Liver (tissue), 9 donors: Measurements from ENCODE around the gene TIGD1. TPM values are rescaled to one million over a fixed set of nuclear protein-coding genes. Genes with fewer than 3 reads are reported as not detected.

ENCODE experiments used
- DNase-seq: peaks from one replicate; pipeline ENCODE4 v3.0.0-alpha.2; 2017; ENCODE audit warnings: low spot score
- H3K27ac ChIP-seq, 2 donors: one replicate each; pipeline ENCODE4 v1.7.0; 2013; ENCODE audit warnings: inconsistent platforms in 2 of 2, low read length in 2 of 2, control low read depth in 1 of 2, low read depth in 1 of 2, mild to moderate bottlenecking in 1 of 2
- H3K27me3 ChIP-seq, 4 donors: one replicate each; pipeline versions ENCODE4 v1.6.1 to v1.7.0; 2013; ENCODE audit warnings: low read length in 3 of 4, inconsistent platforms in 1 of 4, mild to moderate bottlenecking in 1 of 4, moderate library complexity in 1 of 4; ENCODE audit not compliant: control insufficient read depth in 4 of 4, insufficient read depth in 4 of 4
- H3K36me3 ChIP-seq, 4 donors: one replicate each; pipeline versions ENCODE4 v1.6.1 to v1.7.0; 2013; ENCODE audit warnings: low read length in 3 of 4, mild to moderate bottlenecking in 3 of 4, low read depth in 1 of 4, moderate library complexity in 1 of 4; ENCODE audit not compliant: control insufficient read depth in 4 of 4, insufficient read depth in 3 of 4
- H3K4me1 ChIP-seq, 4 donors: one replicate each; pipeline versions ENCODE4 v1.6.1 to v1.7.0; 2013; ENCODE audit warnings: low read length in 3 of 4, mild to moderate bottlenecking in 3 of 4, moderate library complexity in 1 of 4; ENCODE audit not compliant: control insufficient read depth in 4 of 4, insufficient read depth in 4 of 4
- H3K4me3 ChIP-seq, 3 donors: one replicate each; pipeline versions ENCODE4 v1.6.1 to v1.7.0; 2013; ENCODE audit warnings: low read length in 3 of 3, control low read depth in 1 of 3, low read depth in 1 of 3, mild to moderate bottlenecking in 1 of 3
- H3K9ac ChIP-seq, 2 donors: one replicate each; pipeline ENCODE4 v1.7.0; 2013; ENCODE audit warnings: low read length in 2 of 2, mild to moderate bottlenecking in 2 of 2, moderate library complexity in 2 of 2, control low read depth in 1 of 2, low read depth in 1 of 2
- H3K9me3 ChIP-seq, 4 donors: one replicate each; pipeline versions ENCODE4 v1.6.1 to v1.7.0; 2013; ENCODE audit warnings: low read length in 3 of 4; ENCODE audit not compliant: control insufficient read depth in 4 of 4
- ATF3 ChIP-seq: IDR thresholded peaks from 2 replicates; pipeline ENCODE4 v1.6.1; 2016; ENCODE audit warnings: antibody characterized with exemption
- CTCF ChIP-seq: fragments of 150-350 bp; IDR thresholded peaks from 2 replicates; pipeline ENCODE4 v1.5.1; 2017; ENCODE audit warnings: improper control_type of control experiment, low read depth, low read length; ENCODE audit not compliant: missing input control
- EGR1 ChIP-seq, 2 donors: IDR thresholded peaks; 2 replicates each; pipeline ENCODE4 v1.6.1; 2016 to 2018; ENCODE audit warnings: antibody characterized with exemption in 2 of 2, low read depth in 2 of 2
- GABPA ChIP-seq, 2 donors: IDR thresholded peaks in 1 of 2; conservative IDR thresholded peaks in 1 of 2; 2 replicates each; pipeline ENCODE4 v1.6.1; 2016; ENCODE audit warnings: antibody characterized with exemption in 2 of 2, mild to moderate bottlenecking in 1 of 2, moderate library complexity in 1 of 2
- HNF4A ChIP-seq, 2 donors: conservative IDR thresholded peaks; 2 replicates each; pipeline ENCODE4 v1.6.1; 2016; ENCODE audit warnings: antibody characterized with exemption in 2 of 2, mild to moderate bottlenecking in 2 of 2
- HNF4G ChIP-seq: IDR thresholded peaks from 2 replicates; pipeline ENCODE4 v1.6.1; 2016; ENCODE audit warnings: antibody characterized with exemption
- JUND ChIP-seq, 2 donors: IDR thresholded peaks; 2 replicates each; pipeline ENCODE4 v1.6.1; 2016; ENCODE audit warnings: antibody characterized with exemption in 2 of 2
- MAX ChIP-seq: IDR thresholded peaks from 2 replicates; pipeline ENCODE4 v1.6.1; 2016; ENCODE audit warnings: antibody characterized with exemption
- NR2F2 ChIP-seq: IDR thresholded peaks from 2 replicates; pipeline ENCODE4 v1.6.1; 2016; ENCODE audit warnings: antibody characterized with exemption
- RAD21 ChIP-seq, 2 donors: IDR thresholded peaks; 2 replicates each; pipeline ENCODE4 v1.6.1; 2016; ENCODE audit warnings: antibody characterized with exemption in 2 of 2, mild to moderate bottlenecking in 2 of 2
- REST ChIP-seq: IDR thresholded peaks from 2 replicates; pipeline ENCODE4 v1.6.1; 2016; ENCODE audit warnings: antibody characterized with exemption, mild to moderate bottlenecking
- RXRA ChIP-seq, 2 donors: IDR thresholded peaks; 2 replicates each; pipeline ENCODE4 v1.6.1; 2017 to 2018; ENCODE audit warnings: antibody characterized with exemption in 2 of 2, mild to moderate bottlenecking in 1 of 2
- SP1 ChIP-seq: IDR thresholded peaks from 2 replicates; pipeline ENCODE4 v1.6.1; 2018; ENCODE audit warnings: antibody characterized with exemption, mild to moderate bottlenecking
- TAF1 ChIP-seq: conservative IDR thresholded peaks from 2 replicates; pipeline ENCODE4 v1.6.1; 2016; ENCODE audit warnings: antibody characterized with exemption, mild to moderate bottlenecking
- ZBTB33 ChIP-seq: IDR thresholded peaks from 2 replicates; pipeline ENCODE4 v1.6.1; 2016; ENCODE audit warnings: antibody characterized with exemption
- WGBS: extraction: QIAGEN DNeasy Blood & Tissue Kit; methylation state at CpG from one replicate; pipeline ENCODE4 v1.1.7; 2013; 5-methylcytosine and 5-hydroxymethylcytosine counted together
- polyA plus RNA-seq, 2 donors: library from polyadenylated mRNA; stranded (reverse) in 1 of 2; unstranded in 1 of 2; fragments of 200-250 nt in 1 of 2; fragments of >200 nt in 1 of 2; fragmentation: Nextera tagmentation in 1 of 2; extraction: Ambion mirVana in 1 of 2; gene quantifications; one replicate each; pipeline versions ENCODE4 v1.2.1 to v1.2.3, GENCODE V29; 2013 to 2015
- total RNA-seq, 2 donors: library from RNA; depleted of rRNA; stranded (reverse); fragments of >200 nt; gene quantifications; one replicate each; pipeline ENCODE4 v1.2.3, GENCODE V29; 2014
- donor health status: healthy.
- donor health status: healthy.
- donor health status: healthy.
- donor health status: healthy.
- donor health status: healthy.

The TIGD1 gene
- total and polyA plus RNA-seq, 4 donors: 0.50 to 3.0 (median 1.7) TPM

GRCh38 chr2:232543928-232544631 is 6.3 kb downstream of the TIGD1 start:
- TF ChIP-seq RAD21 (IDR thresholded peaks at IDR 0.05): no peak
- TF ChIP-seq RXRA (IDR thresholded peaks at IDR 0.05): no peak
- TF ChIP-seq JUND (IDR thresholded peaks at IDR 0.05): no peak
- no peak for TF ChIP-seq HNF4G
- TF ChIP-seq MAX: no peak
- no peak for TF ChIP-seq ZBTB33
- TF ChIP-seq CTCF: no peak
- TF ChIP-seq TAF1: no peak
- no peak overlapping the region for H3K9ac ChIP-seq
- H3K4me3 ChIP-seq: no peak overlapping the region
- H3K4me1 ChIP-seq: peaks cover 0 to 4% (median 0%) of the 10 kb centered on the region in 4 donors
- H3K27me3 ChIP-seq: no peaks in the 10 kb centered on the region
- H3K9me3 ChIP-seq: no peaks in the 10 kb centered on the region
- WGBS: 94% methylated on average over 19 of the region's 19 CpGs
- H3K27ac ChIP-seq: no peak overlapping the region
- no peak for DNase-seq
- H3K36me3 ChIP-seq: no peaks in the 10 kb centered on the region

GRCh38 chr2:232543491-232543890 is 6.9 kb downstream of the TIGD1 start:
- no peaks in the 10 kb centered on the region for H3K27me3 ChIP-seq
- H3K4me3 ChIP-seq: no peak overlapping the region
- H3K4me1 ChIP-seq: peaks cover 0 to 4% (median 0%) of the 10 kb centered on the region in 4 donors
- no peaks in the 10 kb centered on the region for H3K36me3 ChIP-seq
- no peak overlapping the region for H3K9ac ChIP-seq
- H3K27ac ChIP-seq: no peak overlapping the region
- no peak for DNase-seq
- WGBS: 90% methylated on average over 14 of the region's 14 CpGs
- TF ChIP-seq JUND (IDR thresholded peaks at IDR 0.05) (no peak), REST (no peak), TAF1 (no peak), NR2F2 (no peak), RAD21 (IDR thresholded peaks at IDR 0.05) (no peak), SP1 (no peak), EGR1 (IDR thresholded peaks at IDR 0.05; ENCODE audit: low read depth in 2 of 2) (no peak), HNF4A (conservative IDR thresholded peaks at IDR 0.05) (no peak), GABPA (IDR thresholded peaks at IDR 0.05 in 1 of 2, conservative IDR thresholded peaks at IDR 0.05 in 1 of 2) (no peak), CTCF (no peak), ATF3 (no peak)
- H3K9me3 ChIP-seq: no peaks in the 10 kb centered on the region
